OCI-LY3 (cell line): ENCODE data around the gene GPR31.

Experiments used
- EZH2phosphoT487 ChIP-seq: fragments of 200-600 bp; shearing (Covaris generic); IDR thresholded peaks from 2 replicates; pipeline ENCODE4 v1.6.1; 2018; ENCODE audit warnings: antibody characterized with exemption, mixed run types, low read depth
- TF ChIP-seq, protein P1 (sequence below): fragments of 200-600, 300-600 bp; sonication (generic); IDR thresholded peaks from 2 replicates; pipeline ENCODE4 v1.5.1; 2014; ENCODE audit warnings: antibody characterized with exemption, low read length, low read depth

GRCh38 chr6:167125855-167126349 lies 31.9 kb downstream of the GPR31 start:
- TF ChIP-seq, protein P1, sequence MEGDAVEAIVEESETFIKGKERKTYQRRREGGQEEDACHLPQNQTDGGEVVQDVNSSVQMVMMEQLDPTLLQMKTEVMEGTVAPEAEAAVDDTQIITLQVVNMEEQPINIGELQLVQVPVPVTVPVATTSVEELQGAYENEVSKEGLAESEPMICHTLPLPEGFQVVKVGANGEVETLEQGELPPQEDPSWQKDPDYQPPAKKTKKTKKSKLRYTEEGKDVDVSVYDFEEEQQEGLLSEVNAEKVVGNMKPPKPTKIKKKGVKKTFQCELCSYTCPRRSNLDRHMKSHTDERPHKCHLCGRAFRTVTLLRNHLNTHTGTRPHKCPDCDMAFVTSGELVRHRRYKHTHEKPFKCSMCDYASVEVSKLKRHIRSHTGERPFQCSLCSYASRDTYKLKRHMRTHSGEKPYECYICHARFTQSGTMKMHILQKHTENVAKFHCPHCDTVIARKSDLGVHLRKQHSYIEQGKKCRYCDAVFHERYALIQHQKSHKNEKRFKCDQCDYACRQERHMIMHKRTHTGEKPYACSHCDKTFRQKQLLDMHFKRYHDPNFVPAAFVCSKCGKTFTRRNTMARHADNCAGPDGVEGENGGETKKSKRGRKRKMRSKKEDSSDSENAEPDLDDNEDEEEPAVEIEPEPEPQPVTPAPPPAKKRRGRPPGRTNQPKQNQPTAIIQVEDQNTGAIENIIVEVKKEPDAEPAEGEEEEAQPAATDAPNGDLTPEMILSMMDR = no peak
- TF ChIP-seq EZH2phosphoT487 = no peak
